Left kidney (tissue), 8 donors: ENCODE measurements around the gene ACTR1B. TPM values are rescaled to one million over a fixed set of nuclear protein-coding genes. Genes with fewer than 3 reads are reported as not detected.
"Not testable (repeated sequence)": the region's sequence is repeated elsewhere in the genome, so short reads cannot be mapped to it uniquely, and the experiment has no call there.

Source experiments
- DNase-seq: peaks from one replicate; pipeline ENCODE4 v3.0.0-alpha.2; 2013
- long read RNA-seq, 8 donors: transcript quantifications; one replicate each; lab custom pipeline, GENCODE V29; 2026
- polyA plus RNA-seq: library from polyadenylated mRNA; unstranded; fragments of 120-200 nt; gene quantifications from one replicate; pipeline ENCODE4 v1.2.1, GENCODE V29; 2013; ENCODE audit not compliant: insufficient read length

Gene ACTR1B
- 56.0 TPM for polyA plus RNA-seq
- long read RNA-seq, donor 1, transcript ACTR1B-201 (11 exons, 2,243 nt), result major isoform, 19 of 25 reads
- long read RNA-seq, donor 1, partial matches to known transcripts, result 6 of 25 reads
- long read RNA-seq, donor 1, other reads (novel, unspliced or antisense), result 0 of 25 reads
- long read RNA-seq, donor 2, transcript ACTR1B-201 (11 exons, 2,243 nt), result major isoform, 16 of 32 reads
- long read RNA-seq, donor 2, partial matches to known transcripts, result 16 of 32 reads
- long read RNA-seq, donor 2, other reads (novel, unspliced or antisense), result 0 of 32 reads
- long read RNA-seq, donor 3, transcript ACTR1B-201 (11 exons, 2,243 nt), result major isoform, 11 of 11 reads
- long read RNA-seq, donor 3, partial matches to known transcripts, result 0 of 11 reads
- long read RNA-seq, donor 3, other reads (novel, unspliced or antisense), result 0 of 11 reads
- long read RNA-seq, donor 4, result 0 reads
- long read RNA-seq, donor 5, transcript ACTR1B-201 (11 exons, 2,243 nt), result major isoform, 26 of 31 reads
- long read RNA-seq, donor 5, partial matches to known transcripts, result 0 of 31 reads
- long read RNA-seq, donor 5, other reads (novel, unspliced or antisense), result 5 of 31 reads
- long read RNA-seq, donor 6, transcript ACTR1B-201 (11 exons, 2,243 nt), result major isoform, 21 of 21 reads
- long read RNA-seq, donor 6, partial matches to known transcripts, result 0 of 21 reads
- long read RNA-seq, donor 6, other reads (novel, unspliced or antisense), result 0 of 21 reads
- long read RNA-seq, donor 7, transcript ACTR1B-201 (11 exons, 2,243 nt), result major isoform, 29 of 29 reads
- long read RNA-seq, donor 7, partial matches to known transcripts, result 0 of 29 reads
- long read RNA-seq, donor 7, other reads (novel, unspliced or antisense), result 0 of 29 reads
- long read RNA-seq, donor 8, transcript ACTR1B-201 (11 exons, 2,243 nt), result major isoform, 11 of 11 reads
- long read RNA-seq, donor 8, partial matches to known transcripts, result 0 of 11 reads
- long read RNA-seq, donor 8, other reads (novel, unspliced or antisense), result 0 of 11 reads

GRCh38 chr2:97663962-97664635 lies at the start of gene ACTR1B:
ACTR1B (minus strand) TSS chr2:97664044; CDS start chr2:97663890, 154 bp downstream.
- DNase-seq, result peak; percentile 97

GRCh38 chr2:97712693-97713295 lies 49.0 kb upstream of the ACTR1B start:
- DNase-seq, result no peak

GRCh38 chr2:97712175-97712574 lies 48.3 kb upstream of the ACTR1B start:
- not testable (repeated sequence) for DNase-seq

- no peak for DNase-seq
Observed at GRCh38 chr2:97711394-97711711, 47.5 kb upstream of the ACTR1B start.

- no peak for DNase-seq
Observed at GRCh38 chr2:97708608-97709007, 44.8 kb upstream of the ACTR1B start.

GRCh38 chr2:97708048-97708380 lies 44.2 kb upstream of the ACTR1B start:
- no peak for DNase-seq

- no peak for DNase-seq
Observed at GRCh38 chr2:97707362-97708047, 43.7 kb upstream of the ACTR1B start.

- DNase-seq, result no peak
Observed at GRCh38 chr2:97706708-97707345, 43.0 kb upstream of the ACTR1B start.

- no peak for DNase-seq
Observed at GRCh38 chr2:97706112-97706511, 42.3 kb upstream of the ACTR1B start.

GRCh38 chr2:97704989-97705388 lies 41.1 kb upstream of the ACTR1B start:
- DNase-seq, result no peak

GRCh38 chr2:97703741-97704140 lies 39.9 kb upstream of the ACTR1B start:
- DNase-seq, result no peak

GRCh38 chr2:97702731-97703470 lies 39.1 kb upstream of the ACTR1B start:
- DNase-seq, result no peak

- no peak for DNase-seq
Observed at GRCh38 chr2:97701851-97702465, 38.1 kb upstream of the ACTR1B start.

- no peak for DNase-seq
Observed at GRCh38 chr2:97701186-97701585, 37.3 kb upstream of the ACTR1B start.

GRCh38 chr2:97699765-97700444 lies 36.1 kb upstream of the ACTR1B start:
- DNase-seq, result peak; percentile 72

- no peak for DNase-seq
Observed at GRCh38 chr2:97698530-97698929, 34.7 kb upstream of the ACTR1B start.

GRCh38 chr2:97697252-97698235 lies 33.7 kb upstream of the ACTR1B start:
- DNase-seq, result peak; percentile 84

- DNase-seq, result no peak
Observed at GRCh38 chr2:97695744-97696143, 31.9 kb upstream of the ACTR1B start.
